Hematopoietic multipotent progenitor cell treated with erythropoietin and hydrocortisone succinate and interleukin-3 and kit ligand, for 6 days (in vitro differentiated cells): ENCODE measurements around the gene BCL2.
"Not testable (repeated sequence)": the region's sequence is repeated elsewhere in the genome, so short reads cannot be mapped to it uniquely, and the experiment has no call there.

ENCODE experiments used
- DNase-seq: peaks from one replicate; pipeline ENCODE4 v3.0.0-alpha.2; 2015

BCL2 gene

DNA sequence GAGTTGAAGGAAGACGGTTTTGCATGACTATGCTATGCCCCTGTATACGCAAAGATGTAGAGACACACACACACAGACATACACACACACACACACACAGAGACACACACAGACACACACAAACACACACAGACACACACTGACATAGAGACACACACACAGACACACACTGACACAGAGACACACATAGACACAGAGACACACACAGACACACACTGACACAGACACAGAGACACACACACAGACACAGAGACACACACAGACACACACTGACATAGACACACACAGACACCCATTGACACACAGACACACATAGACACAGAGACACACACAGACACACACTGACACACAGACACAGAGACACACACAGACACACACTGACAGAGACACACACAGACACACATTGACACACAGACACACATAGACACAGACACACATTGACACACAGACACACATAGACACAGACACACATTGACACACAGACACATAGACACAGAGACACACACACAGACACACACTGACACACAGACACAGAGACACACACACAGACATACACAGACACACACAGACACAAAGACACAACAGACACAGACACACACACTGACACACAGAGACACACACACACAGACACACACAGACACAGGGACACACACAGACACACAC is 121.3 kb downstream of the BCL2 start:
- DNase-seq: no peak

- DNase-seq: no peak
Measured at GRCh38 chr18:63197246-63197869, 122.2 kb downstream of the BCL2 start.

DNA sequence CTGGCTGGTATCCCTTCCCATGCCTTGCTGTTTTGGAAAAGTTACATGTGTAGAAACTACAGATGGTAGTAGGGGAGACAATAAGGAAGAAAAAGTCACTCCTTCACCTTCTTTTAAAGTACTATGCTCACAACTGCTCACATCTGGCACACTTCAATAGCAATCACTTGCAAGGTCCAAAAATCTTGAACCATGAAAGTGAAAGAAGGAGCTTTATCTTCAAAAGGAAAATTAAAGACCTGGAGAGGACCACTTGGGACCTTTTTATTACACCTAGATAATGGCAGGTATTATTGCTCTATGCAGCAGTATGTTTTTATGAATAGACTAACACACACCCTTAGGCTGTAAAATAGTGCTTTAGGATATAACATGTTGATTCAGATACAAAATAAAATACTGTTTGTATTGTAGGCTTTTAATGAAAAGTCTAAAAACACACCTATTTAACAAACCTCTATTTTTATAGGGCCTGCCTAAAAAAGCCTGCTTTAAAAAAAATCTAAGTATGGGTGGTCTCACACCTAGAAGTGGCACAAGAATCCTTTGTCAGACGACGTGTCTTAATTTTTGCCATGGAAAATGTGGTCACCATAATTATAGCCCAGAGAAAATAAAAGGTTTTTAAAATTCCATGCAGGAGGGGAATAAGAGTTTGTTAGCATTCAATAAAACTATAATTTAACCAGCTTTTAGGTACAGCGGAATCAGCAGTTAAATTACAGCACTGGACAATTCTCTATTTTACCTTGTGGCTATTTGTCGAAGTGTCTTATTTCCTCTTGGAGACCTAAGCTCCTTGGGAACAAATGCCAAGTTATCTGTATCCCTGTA is 124.0 kb downstream of the BCL2 start:
- no peak for DNase-seq

DNA sequence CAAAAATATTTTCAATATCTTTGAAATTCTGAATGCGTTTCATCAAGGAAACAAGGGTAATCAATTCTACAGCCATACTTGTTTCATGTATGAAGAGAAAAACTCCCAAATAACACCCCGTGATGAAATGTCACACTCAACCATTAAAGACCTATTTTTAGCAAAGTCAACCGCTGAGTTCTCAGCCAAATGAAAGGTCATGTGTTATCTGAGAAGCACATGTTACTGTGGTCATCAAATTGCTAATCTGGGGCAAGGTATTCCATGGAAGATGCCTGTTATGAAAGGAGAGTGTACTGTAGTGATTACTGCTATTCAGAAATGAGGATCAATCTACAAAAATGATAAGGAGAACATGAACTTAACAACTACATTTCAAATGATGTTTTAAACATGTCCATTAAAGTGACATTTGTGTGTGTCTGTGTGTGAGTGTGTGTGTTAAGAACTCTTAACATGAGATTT is 126.7 kb downstream of the BCL2 start:
- peak; percentile 51 for DNase-seq

- DNase-seq: peak; percentile 21
Measured at GRCh38 chr18:63192126-63192884, 127.3 kb downstream of the BCL2 start.

GRCh38 chr18:63191413-63191812 is 128.2 kb downstream of the BCL2 start:
- no peak for DNase-seq

GRCh38 chr18:63190838-63191237 is 128.7 kb downstream of the BCL2 start:
- DNase-seq: not testable (repeated sequence)

DNA sequence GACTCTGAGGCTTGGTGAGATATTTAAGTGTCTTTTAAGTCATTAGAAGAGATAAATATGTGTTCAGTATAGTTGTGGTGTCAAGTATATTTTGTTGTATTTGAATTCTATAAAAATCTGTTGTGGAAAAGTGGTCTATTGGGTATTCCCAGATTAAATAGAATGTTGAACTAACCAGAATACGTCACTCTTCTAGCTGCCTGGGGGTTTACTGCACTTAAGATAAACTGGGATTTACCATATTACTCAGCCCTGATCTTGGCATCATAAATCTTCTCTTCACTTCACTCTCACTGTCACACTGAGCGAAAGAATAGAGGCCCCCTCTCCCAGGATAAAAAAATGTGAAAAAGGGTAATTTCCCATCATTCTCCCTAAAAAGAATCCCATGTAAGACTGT is 129.8 kb downstream of the BCL2 start:
- DNase-seq: no peak

DNA sequence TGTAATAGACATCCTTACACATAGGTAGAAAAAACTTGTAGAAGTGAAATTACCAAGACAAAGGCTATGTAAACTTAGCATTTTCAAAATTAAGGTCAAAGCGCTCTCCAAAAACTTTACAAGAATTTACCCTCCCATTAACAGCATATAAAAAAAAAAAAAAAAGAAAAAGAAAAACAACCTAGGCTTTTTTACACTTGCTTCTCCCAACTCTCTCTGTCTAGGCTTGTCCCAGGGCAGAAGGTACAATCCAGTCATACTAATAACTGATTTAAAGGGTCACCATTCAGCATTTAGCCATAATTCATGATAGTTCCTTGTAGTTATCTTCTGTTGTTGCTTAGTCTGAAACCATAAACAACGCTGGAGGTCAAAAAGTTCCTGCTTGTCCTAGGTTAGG is 130.5 kb downstream of the BCL2 start:
- DNase-seq: no peak

DNA sequence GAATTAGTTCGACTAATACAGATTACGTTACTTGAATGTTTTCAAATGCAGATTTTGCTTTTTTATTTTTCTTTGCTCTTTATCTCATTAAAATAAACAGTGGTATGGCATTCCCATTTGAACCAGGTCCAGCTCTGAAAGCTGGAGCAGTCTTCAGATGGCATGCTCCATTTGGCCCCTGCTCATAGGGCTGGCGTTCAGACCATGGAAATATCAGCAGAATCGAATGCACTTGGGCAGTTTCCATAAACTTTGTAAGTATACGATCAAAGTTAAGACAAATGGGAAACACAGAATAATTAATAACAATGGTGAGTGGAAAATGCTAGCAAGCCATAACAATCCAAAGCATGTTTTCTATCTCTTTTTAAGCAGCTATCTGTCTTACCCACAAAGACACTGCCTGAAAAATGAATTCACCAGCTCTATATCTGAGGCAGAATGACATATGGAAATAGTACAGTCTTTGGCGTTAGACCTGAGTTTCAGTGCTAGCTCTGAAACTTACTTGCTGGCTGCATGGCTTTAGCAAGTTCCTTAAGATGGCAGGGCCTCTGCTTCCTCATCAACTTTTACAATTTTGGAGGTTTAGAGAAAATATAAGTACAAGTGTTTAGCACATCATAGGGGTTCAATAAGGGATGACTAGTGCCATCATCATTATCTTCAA is 131.6 kb downstream of the BCL2 start:
- DNase-seq: no peak

GRCh38 chr18:63187223-63187574 is 132.4 kb downstream of the BCL2 start:
- no peak for DNase-seq

- no peak for DNase-seq
Measured at GRCh38 chr18:63186520-63187222, 132.9 kb downstream of the BCL2 start.

DNA sequence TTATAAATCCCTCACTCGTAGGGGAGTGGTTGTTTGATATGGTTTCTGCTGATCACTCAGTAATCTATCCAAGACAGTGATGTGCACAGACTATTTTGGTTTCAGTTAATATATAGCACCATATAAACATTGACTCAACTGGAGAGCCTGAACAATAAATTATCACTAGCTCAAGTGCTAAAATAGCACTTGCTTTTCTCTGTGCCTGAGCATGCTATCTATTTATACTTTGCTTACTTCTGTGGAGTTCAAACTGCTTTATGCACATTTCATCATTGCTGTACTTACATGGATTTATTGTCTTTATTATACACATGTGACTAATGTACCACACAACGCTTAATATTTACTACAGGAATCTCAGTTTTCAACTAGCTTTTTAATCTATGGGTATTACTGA is 133.6 kb downstream of the BCL2 start:
- DNase-seq: no peak

GRCh38 chr18:63183952-63184770 is 135.4 kb downstream of the BCL2 start:
- no peak for DNase-seq

- DNase-seq: no peak
Measured at GRCh38 chr18:63183378-63183777, 136.2 kb downstream of the BCL2 start.

DNA sequence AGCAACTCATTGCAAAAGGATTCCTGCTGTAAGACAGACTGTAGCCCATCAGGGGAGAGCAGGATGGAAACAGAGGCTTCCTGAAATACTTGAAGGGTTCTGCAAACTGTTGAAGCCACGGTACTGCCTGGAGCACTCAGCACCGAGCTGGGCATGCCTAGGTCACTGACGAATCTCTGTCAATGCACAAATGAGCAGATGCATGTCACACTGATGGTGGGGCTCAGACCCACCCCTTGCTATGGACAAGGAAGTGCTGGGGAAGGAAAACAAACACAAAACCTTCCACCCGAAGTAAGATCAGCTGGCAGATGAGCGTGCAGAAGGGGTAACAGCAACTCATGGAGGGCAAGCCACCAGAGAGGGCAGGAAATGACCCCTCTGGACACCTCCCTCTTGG is 136.7 kb downstream of the BCL2 start:
- no peak for DNase-seq

DNA sequence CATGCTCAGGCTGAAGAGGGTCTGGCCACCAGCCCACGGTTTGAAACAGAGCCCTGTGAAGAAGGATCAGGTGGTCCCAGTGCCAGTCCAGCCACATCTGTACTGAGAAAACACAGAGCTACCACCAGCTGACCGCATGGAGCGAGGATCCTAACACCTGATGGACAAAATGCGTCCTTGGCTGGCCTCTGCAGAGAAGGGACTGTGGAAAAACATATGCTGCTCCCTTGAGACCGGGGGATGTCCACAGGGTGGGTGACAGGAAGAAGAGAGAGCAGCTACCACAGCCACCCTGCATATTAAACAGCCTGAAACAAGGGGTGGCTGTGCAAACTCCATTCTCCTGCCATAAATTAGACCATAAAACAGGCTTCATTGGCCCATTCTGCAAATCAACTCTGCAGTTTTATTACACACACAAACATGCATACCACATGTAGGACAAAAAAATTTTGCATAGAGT is 137.2 kb downstream of the BCL2 start:
- no peak for DNase-seq

DNA sequence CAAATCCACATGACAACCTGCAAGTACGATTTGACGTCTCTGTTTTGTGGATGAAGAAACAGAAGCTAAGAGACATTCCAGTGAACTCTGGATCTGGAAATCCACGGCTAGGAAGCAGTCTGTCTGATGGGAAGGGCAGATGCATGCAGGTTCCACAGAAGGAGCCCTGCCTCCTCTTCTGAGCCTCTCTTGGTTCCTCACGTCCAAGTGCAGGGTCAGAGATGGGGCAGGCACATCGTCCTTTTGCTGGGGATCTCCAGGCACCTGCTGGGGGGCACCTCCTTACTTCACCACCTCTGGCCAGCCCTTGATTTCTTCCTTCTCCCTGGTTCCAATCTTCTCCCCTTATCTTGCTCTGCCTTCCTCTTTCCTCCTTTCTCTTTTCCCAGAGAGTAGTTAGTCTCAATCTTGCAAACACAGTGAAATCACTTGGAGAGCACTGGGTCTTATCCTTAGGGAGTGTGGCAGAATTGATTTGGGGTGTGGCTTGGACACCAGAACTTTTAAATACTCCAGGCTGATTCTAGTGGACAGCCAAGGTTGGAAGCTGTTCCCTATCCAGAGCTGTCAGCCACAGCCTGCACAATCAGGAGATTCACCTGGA is 137.8 kb downstream of the BCL2 start:
- DNase-seq: no peak

DNA sequence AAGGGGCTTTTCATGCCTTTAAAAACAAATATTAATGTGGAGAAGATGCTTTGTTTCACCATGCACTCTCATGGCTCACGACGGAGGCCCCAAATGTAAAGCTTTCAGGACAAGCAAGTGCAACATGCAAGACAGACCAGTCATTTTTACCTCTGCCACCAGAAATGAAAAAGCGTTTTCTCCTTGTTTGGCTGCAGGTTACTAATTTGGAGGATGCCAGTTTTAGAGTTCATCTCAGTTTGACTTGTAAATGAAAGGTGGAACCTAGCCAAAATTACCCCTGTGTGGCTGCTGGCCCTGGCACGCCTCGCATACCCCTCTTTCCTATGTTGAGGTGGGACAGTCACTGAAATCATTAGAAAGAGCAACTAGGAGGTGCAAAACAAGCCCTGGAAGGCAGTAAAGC is 138.6 kb downstream of the BCL2 start:
- no peak for DNase-seq

- DNase-seq: no peak
Measured at GRCh38 chr18:63180321-63180720, 139.2 kb downstream of the BCL2 start.

DNA sequence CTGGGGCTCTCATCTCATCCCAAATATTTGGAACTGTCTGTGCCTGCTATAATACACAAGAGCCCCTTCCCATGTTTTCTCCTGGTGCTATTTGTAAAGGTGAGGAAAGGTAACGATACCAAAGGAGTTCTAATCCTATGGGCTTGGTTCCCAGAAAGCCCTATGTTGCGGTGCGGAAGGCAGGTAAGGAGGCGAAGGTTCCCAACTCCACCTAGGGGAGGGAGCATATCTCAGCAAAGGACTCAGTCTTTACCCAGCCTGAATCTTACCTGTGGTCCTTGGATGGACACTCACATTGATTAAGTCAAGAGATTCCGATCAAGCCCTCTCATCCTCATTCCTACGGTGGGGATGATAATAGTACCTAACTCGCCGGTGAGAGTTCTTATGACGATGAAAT is 140.1 kb downstream of the BCL2 start:
- DNase-seq: no peak
